HL-60 (cell line): ENCODE data around the gene C19orf47.

Experiments used
- GABPA ChIP-seq: IDR thresholded peaks from 2 replicates; pipeline ENCODE4 v1.6.1; 2012; ENCODE audit warnings: low read depth
- POLR2AphosphoS5 ChIP-seq: IDR thresholded peaks from 2 replicates; pipeline ENCODE4 v1.6.1; 2012; ENCODE audit warnings: low read depth
- SPI1 ChIP-seq: IDR thresholded peaks from 2 replicates; pipeline ENCODE4 v1.6.1; 2012; ENCODE audit warnings: low read depth, mild to moderate bottlenecking, borderline replicate concordance
- TF ChIP-seq, protein P1 (sequence below): IDR thresholded peaks from one replicate; pipeline ENCODE4 v1.5.1; 2011; ENCODE audit warnings: low read length, control low read depth, inconsistent platforms; ENCODE audit not compliant: insufficient read depth
- TF ChIP-seq, protein P2 (sequence below): IDR thresholded peaks from 2 replicates; pipeline ENCODE4 v1.6.1; 2012; ENCODE audit warnings: low read depth; ENCODE audit not compliant: insufficient replicate concordance

DNA sequence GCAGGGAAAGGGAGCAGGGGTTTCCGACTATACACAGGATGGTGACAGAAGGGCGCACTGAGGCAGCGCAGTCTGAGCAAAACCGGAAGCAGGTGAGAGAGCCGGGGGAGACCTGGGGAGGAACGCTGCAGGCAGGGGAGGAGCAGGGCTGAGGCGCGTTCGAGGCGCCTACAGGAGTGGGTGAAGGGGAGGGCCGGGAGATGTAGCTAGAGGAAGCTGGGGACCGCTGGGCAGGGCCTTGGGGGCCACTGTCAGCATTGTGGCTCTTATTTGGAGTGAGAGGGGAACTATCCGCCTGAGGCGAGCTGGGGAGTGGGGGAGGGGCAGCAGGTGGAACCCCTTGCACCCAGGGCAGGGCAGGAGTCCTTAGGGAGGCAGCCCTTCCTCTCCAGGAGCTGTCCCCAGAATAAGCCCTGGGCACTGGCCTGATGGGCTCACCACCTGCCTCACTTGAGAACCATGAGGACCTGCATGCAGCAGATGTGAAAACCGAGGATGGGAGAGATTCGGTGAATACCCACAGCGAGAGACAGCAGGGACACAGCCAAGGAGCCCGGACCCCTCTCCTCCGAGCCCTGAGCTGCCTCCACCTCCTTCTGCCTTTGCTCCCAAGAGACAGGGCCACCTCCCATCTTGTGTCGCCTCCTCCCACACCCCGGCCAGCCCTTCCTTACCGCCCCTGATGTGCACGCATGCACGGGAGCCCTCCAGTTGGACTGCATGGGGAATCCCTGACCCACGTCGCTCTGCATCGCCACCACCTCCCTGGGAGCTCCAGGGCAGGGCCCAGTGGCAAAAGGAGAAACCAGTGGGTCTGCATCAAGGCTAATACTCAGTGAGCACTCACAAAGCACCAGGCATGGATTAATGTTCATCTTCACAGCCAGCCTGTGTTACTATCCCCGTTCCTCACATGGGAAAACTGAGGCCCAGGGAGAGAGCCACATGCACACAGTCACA, 73.3 kb downstream of the C19orf47 start:
- TF ChIP-seq, protein P1, sequence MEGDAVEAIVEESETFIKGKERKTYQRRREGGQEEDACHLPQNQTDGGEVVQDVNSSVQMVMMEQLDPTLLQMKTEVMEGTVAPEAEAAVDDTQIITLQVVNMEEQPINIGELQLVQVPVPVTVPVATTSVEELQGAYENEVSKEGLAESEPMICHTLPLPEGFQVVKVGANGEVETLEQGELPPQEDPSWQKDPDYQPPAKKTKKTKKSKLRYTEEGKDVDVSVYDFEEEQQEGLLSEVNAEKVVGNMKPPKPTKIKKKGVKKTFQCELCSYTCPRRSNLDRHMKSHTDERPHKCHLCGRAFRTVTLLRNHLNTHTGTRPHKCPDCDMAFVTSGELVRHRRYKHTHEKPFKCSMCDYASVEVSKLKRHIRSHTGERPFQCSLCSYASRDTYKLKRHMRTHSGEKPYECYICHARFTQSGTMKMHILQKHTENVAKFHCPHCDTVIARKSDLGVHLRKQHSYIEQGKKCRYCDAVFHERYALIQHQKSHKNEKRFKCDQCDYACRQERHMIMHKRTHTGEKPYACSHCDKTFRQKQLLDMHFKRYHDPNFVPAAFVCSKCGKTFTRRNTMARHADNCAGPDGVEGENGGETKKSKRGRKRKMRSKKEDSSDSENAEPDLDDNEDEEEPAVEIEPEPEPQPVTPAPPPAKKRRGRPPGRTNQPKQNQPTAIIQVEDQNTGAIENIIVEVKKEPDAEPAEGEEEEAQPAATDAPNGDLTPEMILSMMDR, result no peak
- TF ChIP-seq SPI1, result 0 out of 2 replicates have a peak, but pooled peaks have one; percentile 5
- TF ChIP-seq POLR2AphosphoS5, result no peak
- TF ChIP-seq, protein P2, sequence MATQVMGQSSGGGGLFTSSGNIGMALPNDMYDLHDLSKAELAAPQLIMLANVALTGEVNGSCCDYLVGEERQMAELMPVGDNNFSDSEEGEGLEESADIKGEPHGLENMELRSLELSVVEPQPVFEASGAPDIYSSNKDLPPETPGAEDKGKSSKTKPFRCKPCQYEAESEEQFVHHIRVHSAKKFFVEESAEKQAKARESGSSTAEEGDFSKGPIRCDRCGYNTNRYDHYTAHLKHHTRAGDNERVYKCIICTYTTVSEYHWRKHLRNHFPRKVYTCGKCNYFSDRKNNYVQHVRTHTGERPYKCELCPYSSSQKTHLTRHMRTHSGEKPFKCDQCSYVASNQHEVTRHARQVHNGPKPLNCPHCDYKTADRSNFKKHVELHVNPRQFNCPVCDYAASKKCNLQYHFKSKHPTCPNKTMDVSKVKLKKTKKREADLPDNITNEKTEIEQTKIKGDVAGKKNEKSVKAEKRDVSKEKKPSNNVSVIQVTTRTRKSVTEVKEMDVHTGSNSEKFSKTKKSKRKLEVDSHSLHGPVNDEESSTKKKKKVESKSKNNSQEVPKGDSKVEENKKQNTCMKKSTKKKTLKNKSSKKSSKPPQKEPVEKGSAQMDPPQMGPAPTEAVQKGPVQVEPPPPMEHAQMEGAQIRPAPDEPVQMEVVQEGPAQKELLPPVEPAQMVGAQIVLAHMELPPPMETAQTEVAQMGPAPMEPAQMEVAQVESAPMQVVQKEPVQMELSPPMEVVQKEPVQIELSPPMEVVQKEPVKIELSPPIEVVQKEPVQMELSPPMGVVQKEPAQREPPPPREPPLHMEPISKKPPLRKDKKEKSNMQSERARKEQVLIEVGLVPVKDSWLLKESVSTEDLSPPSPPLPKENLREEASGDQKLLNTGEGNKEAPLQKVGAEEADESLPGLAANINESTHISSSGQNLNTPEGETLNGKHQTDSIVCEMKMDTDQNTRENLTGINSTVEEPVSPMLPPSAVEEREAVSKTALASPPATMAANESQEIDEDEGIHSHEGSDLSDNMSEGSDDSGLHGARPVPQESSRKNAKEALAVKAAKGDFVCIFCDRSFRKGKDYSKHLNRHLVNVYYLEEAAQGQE, result no peak
- no peak for TF ChIP-seq GABPA
